CD4-positive, alpha-beta T cell treated with Interleukin-17A for 4 hours (primary cell): Measurements from ENCODE around the gene ARFIP1.

ENCODE experiments used
- DNase-seq: peaks from one replicate; pipeline ENCODE4 v3.0.0-alpha.2; 2020; ENCODE audit warnings: mixed read lengths

Gene ARFIP1

DNA sequence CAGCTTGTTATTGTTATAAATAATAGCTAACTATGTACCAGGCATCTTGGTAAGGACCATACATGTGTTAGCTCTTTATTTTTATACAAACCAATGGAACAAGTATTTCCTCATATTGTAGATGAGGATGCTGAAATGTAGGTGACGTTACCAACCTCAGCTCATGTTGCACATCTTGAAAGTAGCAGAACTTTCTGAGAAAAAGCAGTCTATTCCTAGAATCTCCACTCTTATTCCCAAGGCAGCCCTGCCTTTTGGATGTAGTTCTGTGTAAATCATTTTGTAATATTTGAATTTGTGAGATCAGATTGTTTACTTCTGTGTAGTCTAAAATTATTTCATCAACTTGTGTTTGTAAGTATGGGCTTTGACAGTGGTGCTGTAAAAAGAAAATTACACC is 161.7 kb downstream of the ARFIP1 start:
- DNase-seq = no peak

DNA sequence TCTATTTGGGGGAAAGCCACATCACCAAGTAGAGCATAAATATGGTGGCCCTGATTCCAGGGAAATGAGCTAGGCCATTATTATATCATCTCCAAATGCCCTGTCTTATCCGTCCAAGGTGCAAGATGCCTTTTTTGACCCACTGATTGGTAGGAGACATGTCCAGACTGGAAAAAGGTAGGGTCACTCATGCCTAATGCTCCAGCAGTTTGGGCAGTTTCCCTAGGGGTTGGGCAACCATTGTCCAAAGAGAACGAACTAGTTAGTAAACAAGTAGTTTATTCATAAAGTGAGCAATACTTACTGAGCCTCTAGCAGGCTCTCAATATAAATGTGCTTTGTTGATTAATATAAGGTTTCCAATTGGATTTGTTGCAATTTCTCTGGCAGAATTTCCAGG is 162.6 kb downstream of the ARFIP1 start:
- no peak for DNase-seq

DNA sequence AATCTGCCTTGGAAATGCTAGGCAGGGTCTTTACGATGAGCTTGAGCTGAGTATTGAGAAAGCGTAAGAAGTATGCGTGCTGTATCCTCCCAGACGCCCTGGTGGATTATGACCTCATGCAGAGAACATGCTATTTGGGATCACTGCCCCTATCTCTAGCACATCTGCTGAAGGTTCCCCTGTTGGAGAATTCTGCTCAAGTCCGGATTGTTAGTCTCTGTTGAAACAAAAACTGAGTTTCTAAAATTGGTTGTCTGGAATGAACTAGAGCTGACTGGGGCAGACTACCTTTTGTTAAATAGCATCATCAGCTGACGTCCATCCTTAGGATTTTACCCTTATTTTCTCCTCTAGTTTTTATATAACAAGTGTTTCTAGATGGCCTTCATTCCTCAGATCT is 163.9 kb downstream of the ARFIP1 start:
- DNase-seq = no peak

DNA sequence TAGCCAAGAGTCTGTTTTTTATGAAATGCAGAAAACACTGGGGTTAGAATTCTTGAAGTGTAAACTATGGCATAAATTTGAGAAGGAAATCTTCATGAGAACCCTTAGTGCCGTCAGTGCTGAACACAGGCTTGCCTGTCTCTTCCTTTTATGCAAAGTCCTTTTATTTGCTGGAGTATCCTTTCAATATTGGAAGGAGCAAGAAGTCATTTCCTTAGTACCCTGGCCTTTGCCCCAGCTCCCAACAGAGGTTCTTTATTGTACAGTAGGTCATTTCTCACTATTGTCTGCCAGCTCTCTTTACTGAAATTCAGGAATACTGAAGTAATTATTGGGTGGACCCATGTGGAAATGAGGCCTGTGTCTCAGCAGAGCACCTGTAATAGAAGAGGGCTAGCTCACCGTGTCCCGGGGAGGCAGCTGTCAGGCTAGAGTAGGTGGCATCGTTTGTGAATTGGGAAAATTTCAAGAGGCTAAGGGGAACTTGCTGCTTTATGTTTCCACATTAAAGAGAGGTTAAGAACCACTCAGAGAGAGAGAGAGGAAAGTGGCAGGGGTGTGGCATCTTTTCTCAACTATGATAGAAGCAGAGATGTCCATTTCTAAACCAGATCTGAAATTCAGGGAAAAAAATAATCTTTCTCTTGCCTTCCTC is 165.0 kb downstream of the ARFIP1 start:
- no peak for DNase-seq

DNA sequence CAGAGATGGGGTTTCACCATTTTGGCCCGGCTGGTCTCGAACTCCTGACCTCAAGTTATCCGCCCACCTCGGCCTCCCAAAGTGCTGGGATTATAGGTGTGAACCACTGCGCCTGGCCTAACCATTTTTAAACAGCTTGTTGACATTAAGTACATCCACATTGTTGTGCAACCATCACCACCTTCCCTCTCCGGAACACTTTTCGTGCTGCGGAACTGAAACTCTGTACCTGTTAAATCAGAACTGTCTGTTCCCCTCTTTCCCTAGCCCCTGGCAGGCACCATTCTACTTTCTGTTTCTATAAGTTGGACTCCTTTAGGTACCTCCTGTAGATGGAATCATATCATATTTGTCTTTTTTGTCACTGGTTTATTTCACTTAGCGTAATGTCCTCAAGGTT is 165.9 kb downstream of the ARFIP1 start:
- DNase-seq = no peak

DNA sequence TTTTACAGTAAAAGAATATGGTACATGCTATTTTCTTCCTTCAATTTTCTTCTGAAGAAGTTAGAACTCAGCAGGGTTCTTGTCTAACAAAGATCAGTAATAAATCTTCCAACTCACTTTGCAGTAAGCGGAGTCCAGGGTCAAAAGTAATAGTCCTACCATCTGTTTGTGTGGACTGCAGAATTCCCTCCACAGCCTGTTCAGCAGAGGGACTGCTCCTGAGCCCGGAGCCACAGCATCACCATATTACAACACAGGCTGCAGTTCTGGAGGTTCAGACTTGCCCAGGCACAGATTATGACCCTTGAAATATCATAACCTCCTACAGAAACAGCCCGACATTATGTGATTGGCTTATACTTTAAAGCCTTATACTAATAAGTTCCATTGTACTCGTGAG is 166.7 kb downstream of the ARFIP1 start:
- DNase-seq = no peak

DNA sequence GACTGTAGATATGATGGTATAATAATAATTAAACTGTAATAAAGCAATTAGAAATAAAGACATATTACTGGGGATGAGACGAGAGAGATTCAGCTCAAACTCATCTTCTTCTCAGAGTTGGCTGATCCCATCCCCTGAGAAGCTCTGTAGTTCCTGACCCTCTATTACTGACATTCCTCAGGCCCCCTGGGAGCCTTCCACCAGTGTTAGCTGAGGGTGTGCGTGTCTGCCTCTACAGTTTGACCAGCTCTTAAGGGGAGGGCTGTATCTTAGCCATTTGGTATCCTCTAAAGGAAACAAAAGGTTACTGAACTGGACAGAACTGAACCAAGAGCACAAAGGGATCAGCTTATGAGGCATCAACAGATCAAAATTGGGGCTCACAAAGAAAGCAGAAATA is 167.6 kb downstream of the ARFIP1 start:
- no peak for DNase-seq

DNA sequence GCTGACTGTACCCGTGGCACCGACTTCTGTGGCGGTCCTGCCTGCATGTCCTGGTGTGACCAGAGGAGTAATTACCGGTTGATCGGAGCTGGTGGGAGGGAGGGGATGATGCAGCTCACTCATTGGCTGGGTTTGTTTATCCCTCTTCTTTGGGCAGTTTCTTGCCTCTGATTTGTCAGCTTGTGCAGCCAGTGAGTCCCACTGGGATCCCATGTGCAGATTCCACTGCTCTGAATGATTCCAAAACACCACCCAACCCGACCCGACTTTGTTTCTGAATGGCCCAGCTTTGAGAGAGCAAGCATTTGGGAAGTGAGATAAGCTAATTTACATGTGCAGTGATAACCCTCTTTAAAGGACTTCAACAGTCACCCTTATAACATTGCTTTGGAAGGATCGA is 170.2 kb downstream of the ARFIP1 start:
- DNase-seq = no peak

DNA sequence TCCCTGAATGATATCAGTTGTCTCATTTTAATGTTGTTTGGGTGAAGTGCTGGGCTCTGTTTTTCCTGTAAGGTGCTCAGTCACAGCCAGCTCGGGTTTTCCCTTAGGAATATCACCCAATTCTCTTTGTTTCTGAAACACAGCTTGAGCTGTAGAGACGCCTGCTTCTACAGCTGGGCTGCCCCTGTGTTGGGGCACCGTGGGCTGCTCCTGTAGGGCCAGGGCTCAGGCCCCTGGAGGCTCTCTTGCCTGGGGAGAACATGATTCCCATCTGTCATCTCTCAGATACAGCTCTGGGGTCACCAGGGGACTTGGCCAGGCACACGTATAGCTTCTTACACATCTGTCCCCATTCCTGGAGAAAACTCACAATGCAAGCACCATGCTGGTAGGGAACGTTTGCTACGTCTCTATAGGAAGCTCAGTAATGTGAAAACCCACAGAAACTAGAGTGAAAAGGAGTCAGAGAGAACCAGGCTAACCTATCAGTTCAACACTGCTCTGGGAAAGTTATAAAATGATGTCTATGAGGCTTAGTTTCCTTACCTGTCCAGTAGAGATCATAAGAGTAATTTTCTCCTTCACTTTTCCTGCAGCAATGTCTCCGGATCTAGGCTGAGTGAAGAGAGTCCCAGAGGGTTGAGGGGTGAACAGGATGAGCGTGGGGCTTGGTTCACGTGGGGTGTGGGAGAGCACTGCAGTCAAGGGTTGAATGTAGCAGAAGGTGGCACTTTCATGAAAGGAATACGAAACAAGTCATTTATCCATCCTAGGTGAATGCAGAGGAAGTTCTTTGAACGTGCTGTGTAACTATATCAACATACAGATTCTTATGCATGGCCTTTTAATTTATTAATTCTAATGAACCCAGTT is 170.9 kb downstream of the ARFIP1 start:
- DNase-seq = no peak

DNA sequence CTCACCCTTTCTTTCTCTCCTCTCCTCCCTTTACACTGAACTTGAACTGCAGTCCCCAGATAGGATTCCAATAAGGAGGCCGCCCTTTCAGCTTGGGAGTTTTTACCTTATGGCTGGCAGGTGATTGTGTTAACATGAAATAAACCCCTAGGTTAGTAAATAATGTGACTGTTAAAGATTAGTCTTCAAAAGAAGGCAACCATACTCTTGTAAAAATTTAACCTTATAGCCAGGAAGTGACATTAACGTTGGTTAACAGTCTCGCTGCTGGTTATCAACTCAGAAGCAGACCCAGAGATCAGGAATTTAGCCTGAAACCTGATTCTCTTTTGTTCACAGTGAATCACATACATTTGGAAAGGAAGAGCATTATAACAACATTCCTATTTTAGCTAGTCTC is 171.6 kb downstream of the ARFIP1 start:
- DNase-seq = no peak

DNA sequence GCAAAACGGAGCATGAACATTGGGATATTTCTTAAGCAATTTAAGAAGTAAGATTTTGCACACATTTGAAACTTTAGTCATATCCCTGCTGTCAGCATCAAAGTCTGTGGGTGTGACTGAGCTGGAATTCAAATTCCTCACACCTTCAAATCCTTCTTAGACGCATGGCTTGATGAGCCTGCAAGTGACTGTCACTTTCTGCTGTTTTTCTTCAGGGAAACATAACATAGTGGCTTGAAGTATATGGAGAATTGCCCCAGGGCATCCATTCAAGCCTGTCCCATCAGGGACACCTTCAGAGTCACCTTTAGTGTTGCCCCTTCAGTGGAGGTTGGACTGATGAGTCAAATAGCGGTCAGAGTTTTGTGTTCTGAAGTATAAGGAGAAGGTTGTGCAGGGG is 173.8 kb downstream of the ARFIP1 start:
- no peak for DNase-seq

DNA sequence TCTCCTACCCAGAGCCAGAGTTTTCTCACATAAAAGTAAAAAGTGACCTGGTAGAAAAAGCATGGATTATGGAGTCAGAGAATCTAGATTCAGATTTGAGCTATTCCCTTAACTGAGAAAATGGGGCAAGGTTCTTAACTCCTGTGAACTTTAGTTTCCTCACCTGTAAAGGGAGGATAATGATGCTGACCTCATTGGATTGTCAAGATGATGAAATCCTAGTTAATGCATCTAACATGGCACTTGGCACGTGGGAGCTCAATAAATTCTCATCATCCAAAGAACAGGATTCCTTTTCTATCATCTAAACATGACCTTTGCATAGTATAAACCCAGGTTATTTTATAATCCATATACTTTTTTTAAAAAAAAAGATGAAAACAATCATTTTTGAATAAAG is 175.0 kb downstream of the ARFIP1 start:
- no peak for DNase-seq

DNA sequence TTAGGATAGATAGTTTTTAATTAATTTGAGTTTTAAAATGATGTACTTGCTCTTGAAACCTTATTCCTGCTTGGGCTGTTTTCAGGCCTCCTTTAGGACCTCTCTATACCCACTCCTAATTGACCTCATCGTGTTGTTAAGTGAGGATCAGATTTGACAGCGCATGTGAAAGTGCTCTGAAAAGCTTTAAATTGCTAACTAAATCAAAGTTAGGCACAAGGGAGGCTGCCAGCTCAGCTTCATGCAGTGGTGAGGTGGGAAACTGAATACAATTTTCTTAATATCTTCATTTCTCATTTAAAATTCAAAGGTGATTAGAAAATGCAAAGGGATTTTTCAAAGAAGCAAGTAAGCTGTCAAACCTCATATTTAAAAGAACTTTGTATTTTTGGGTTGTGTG is 176.4 kb downstream of the ARFIP1 start:
- DNase-seq = no peak

DNA sequence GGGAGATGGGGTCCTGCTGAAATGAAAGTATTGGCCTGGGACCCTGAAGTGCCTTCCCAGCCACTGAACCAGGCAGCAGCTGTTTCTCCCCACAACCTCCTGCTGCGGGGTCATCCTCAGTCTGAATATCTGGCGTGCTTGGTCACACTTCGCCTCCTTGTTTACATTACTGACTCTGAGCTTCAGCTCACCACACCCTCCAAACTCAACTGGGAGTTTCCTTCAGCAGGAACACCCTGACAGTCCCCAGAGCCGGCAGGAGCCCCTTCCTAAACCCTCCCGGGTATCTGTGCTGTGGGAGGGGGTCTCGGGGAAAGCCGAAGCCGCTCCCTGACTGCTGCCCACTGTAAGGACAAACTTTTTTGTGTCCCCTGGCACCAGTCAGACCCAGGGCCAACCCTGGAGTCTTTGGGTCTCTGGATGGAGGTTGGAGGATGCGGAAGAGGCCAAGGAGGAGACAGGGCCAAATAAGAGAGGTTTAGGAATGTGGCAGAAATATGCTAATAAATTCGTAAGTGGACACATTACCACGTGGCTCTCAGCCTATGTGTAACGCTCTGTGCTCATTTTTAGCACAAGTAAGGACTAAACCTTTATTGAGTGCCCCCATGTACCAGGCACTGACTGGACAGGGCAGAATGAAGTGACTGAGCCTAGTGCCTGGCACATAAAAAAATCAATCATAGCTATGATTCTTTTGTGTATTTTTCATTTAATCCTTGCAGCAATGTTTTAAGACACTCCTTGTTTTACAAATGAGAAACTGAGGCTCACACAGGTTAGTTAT is 177.1 kb downstream of the ARFIP1 start:
- DNase-seq = no peak

DNA sequence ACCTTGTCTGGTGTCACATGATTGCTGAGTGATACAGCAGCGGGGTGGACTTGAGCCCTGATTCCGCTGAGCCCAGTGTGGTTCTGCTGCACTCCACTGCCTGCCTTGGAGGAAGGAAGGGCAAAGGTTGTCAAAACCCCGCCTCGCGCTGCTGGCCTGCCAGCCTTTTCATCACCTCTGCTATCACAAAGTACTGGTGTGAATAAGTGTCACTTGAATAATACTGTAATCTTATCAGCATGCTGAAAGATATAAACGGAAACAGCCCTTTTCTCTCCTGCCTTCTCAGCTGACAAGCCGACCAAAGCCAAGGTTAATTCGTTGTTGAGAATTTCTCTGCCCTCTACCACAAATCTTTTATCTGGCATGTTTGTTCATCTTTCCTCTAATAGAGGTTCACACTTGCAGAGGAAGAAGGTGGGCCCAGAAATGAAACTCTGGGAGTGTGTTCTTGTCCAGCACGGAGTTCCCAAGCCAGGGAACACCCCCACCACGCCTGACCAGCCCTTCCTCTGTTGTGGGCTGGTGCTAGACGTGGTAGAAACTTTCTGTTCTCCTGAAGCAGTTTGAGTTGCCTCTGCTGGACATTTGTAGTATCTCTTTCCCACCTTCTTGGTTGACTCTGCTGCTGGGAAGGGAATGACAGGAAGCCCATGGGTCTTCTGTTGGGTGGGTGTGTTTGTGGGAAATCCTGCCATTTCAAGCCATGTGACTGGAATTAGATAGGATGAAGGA is 177.8 kb downstream of the ARFIP1 start:
- DNase-seq = no peak

DNA sequence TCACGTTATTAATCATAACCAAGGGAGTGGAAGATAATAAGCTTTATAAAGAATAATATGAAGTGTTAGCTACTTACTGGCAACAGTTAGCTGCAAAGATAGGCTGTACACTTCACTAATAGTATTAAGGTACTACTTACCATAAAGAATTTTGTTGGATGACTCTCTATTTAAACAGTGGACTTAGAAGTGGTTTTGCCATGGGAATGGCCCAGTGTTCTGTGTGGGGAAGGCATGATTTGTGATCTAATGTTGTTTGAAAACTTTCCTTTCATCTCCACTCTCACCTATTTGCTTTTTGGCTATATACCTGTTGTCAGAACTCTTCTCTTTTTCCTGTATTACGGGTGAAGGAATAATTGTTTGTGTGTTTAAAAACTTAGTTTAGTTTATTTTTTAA is 179.3 kb downstream of the ARFIP1 start:
- DNase-seq = no peak

DNA sequence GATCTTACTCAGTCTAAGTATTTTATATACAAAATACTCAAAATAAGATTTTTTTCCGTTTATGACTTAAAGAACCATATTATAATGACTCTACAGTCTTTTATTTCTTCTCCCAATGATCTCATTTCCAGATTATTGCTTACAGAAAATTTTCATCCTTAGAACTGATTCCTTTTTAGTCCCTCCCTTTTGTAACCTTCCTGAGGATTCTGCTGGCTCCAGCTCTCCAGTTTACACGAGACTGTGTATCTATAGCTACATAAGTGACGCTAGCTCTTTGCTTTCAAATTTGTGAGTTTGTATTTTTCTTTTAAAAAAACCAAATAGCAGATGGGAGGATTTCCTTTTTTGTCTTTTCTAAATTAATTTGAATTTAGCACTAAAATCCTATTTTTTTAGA is 180.3 kb downstream of the ARFIP1 start:
- DNase-seq = no peak

DNA sequence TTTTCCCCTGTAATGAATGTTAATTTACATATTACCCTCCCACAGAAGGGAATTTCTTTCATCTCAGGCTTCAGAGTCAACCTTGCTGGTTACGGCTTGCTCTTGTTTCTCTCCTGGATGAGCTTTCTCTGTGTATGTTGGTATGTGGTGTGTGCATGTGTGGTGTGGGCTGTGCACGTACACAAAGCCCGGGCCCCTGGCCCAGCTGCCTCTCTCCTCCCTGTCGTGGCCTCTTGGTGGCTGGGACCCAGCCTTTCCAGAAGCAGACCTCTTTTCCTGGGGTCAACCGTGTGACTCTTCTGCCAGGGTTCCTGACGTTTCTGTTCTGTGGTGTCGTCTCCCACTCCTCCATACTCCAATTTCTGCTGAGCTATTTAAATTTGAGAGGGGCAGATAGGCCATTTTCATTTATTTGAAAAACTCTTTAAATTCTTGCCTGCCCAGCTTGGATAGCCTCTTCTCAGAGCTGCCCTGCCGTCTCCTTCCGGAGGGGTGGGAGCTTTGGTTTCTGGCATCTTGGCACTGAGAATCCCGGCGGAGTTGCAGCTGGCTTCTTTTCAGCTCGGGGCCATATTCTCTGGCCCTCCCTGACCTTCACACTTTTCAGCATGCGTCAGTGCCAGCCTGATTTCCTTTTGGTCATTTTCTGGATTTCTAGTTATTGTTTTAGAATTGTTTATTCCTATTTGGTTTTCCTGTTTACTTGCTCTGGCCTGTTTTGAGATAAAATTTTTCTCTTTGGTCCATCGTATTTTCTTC is 181.4 kb downstream of the ARFIP1 start:
- DNase-seq = no peak

DNA sequence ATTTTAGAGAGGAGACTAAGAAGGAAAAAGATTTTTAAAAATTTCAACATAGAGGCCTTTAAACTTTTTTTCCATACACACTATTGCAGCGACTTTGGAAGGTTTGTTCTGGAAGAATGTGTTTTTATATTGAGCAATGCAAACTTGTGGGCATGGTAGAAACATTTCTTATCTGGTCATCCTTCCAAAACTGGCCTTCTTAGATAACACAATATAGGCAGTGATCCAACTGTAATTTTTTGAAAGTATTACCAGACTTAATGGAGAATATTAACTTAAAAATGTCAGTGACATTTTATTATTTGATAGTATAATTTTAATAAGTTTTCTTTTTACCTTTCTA is 182.0 kb downstream of the ARFIP1 start:
- no peak for DNase-seq
